ENCODE measurements around the gene IL17B.
"Not testable (repeated sequence)": the region's sequence is repeated elsewhere in the genome, so short reads cannot be mapped to it uniquely, and the experiment has no call there.

IL17B gene

GRCh38 chr5:149399775-149400174 is 20.7 kb upstream of the IL17B start:
- no peak for DNase-seq

GRCh38 chr5:149398747-149399266 is 19.7 kb upstream of the IL17B start:
- DNase-seq, result not testable (repeated sequence)

DNA sequence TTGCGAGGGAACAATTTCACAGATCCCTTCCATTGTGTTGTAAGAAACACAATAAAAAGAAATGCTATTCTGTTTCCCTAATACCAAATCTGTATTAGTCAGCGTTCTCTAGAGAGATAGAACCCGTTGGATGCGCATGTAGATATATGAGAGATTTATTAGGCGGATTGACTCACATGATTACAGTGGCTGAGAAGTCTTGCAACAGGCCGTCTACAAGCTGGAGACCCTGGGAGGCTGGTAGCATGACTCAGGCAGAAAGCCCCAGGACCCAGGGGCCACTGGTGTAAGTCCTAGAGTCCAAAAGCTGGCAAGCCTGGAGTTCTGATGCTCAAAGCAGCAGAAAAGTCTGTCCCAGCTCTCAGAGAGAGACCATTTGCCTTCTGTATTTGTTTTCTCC is 18.4 kb upstream of the IL17B start:
- DNase-seq, result no peak

- not testable (repeated sequence) for DNase-seq
Observed at GRCh38 chr5:149394996-149395395, 15.9 kb upstream of the IL17B start.

GRCh38 chr5:149392718-149393117 is 13.6 kb upstream of the IL17B start:
- DNase-seq, result no peak

DNA sequence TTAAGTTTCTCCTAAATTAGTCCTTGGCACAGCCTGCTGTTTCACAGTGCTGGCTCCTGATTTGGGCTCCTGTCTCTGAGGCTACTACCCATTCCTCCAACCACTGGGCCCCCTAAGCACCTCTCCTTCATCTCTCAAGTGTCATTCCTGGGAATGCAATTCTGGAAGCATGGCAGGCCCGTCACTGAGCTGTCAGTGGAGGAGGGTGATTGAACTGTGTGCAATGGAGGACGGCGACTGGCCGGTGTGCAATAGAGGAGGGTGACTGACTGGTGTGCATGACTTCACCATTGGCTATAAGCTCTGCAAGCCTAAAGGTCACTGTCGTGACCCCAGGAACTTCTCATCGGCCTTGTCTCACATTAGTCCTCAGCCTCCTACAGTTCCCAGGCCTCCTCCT is 12.4 kb upstream of the IL17B start:
- DNase-seq, result no peak

- DNase-seq, result not testable (repeated sequence)
Observed at GRCh38 chr5:149391076-149391475, 12.0 kb upstream of the IL17B start.

DNA sequence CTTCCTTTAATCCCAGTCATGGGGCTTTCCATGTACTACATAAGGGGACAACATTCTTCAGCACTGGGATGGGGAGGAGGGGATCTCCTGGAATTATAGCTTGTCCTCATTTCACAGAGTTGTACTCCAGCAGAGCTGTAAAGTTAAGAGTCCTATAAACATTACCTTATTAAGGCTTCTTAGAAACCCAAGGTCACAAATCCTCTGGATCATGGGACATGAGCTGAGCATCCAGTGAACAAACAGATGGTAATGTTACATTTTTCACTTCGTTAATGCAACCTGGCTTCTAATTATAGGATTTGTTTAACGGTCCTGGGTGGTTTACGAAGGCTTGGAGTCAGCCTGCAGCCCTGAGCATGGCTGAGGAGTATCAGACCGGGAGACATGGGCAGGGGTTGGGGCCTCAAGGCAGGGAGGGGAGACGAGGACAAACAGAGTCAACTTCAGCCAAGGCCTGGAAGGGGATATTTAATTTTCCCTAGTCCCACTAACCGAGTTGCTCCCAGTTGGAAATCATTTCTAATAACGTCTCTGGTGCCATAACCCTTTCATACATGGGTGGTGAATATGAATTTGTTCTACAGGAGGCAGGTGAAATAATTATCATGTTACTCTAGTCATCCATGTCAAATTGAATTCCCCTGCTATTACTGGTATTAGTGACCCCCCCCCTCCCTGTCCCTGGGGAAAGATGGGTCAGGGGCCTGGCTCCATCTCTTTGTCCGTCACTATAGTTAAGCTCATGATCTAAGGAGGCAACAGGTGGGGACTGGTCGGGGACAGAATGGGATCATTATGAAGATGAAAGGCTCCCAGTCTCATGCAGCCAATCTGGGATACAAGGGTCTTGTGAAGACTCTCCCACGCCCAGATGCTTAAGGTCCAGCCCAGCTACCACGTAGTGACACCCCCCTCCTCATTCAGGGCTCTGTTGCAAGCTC is 10.7 kb upstream of the IL17B start:
- DNase-seq, result no peak

DNA sequence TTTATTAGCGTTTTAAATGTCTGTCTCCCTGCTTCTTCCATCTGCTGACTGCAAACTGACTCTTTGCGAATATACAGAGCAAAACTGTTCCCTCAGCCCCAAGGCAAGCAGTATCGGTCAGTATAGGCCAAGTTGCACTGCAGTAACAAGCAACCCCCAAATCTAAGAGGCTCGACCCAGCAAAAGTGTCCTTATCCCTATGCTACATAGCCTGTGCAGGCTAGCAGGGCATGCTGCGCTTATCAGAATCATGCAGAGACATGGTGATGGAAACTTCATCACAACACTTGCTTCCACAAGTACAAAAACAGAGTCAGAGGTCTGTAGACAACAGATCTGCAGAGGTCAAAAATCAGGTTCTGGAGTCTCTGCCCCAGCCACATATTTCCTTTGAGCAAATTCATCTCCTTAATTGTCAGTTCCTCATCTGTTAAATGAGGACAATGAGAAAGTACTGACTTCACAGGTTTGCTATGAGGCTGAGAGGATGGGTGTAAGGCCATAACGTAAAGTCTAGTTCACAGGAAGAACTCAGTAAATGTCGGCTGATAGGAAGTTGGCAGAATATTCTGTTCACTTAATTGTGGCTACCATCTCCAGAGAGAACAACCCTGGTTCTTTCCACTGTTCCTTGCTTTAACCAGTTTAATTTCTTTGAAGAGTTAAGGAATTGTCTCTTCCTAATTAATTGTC is 9.6 kb upstream of the IL17B start:
- DNase-seq, result no peak

DNA sequence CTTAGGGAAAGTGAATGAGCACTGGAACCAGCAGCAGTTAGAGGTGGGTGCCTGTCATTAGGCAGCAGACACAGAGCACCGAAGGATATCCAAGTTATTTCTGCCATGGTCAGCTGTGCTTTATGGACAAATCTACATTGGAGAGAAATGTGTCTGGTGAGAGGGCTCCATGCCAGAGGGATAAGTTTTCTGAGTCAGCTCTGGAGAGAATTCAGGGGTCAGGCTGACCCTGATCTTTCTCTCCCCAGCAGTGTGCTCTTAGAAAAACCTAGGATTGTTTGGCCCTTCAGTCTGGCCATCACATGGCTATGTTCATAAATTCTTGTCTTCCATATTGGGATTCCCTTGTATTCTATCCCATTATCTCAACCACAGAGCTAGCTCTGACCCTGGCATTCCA is 8.9 kb upstream of the IL17B start:
- DNase-seq, result no peak

DNA sequence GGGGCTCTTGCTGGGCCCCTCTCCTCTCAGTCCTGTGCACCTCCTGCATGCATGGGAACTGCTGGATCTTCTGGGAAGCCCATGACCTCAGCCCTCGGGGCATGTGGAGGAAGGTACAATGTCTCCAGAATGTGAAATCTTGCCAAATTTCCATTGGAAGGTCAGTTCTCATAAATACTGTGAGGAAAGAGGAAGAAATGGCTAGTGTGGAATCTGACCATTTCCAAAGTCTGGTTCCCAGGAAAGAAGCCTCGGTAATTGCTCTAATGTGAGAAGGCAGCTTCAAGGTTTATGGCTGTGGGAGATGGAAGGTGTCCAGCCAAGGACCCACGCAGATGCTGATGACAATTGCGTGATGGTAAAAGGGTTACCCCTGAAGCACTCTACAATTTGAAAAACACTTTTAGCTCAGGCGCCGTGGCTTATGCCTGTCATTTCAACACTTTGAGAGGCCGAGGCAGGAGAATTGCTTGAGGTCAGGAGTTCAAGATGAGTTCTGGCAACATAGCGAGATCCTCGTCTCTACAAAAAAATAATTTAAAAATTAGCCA is 8.1 kb upstream of the IL17B start:
- DNase-seq, result no peak

DNA sequence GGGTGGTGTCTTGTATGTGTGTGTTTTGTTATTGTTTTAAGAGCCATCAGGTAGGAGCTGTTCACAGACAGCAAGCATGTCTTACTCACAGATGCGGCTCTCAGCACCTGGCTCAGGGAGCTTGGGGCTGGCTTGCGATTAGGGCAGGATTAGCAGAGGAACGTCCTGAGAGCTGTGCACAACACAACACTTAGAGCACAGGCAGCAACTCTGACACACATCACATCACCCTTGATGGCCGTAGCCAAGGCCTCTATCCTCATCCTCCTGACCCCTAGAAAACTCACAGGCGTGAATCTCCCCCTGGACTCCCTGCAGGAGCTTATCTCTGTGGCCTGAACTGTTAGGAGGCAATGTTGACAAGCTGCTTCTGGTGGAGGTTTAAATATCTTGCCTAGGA is 7.1 kb upstream of the IL17B start:
- DNase-seq, result no peak

GRCh38 chr5:149383399-149383798 is 4.3 kb upstream of the IL17B start:
- DNase-seq, result no peak

- DNase-seq, result no peak
Observed at GRCh38 chr5:149382517-149383220, 3.6 kb upstream of the IL17B start.

GRCh38 chr5:149381986-149382338 is 2.9 kb upstream of the IL17B start:
- DNase-seq, result peak; percentile 60

DNA sequence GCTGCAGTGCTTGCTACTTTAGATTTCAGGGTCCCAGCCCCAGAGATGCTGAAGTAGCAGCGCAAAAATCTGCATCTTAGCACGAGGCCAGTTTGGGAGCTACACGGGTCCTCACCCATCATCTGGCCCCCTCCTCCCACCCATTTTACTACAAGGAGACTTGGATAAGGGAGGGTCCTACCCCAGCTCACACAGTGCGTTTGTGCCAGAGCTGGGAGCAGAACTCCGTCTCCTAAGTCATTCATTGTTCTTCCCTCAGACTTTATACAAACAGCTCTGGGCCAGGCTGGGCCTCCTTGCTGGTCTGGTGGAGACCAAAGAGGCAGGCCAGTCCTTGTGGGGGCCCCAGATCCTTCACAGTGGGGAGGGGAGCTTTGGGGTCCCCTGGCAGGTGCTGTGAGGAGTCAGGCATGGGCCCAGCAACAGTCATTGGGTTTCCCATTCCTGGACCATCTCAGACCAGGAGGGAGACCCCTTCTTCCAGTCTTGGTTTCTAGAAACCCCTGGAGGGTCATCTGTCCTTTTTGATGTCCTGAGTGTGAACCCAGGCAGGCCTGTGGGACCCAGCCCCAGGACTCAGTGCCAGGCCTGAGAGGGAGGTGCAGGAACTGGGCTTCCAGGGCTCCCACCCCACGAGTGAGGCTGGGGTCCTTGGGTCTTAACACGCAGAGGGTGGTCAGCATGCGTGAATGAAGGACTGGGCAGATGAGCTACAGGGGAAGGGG is 2.3 kb upstream of the IL17B start:
- no peak for DNase-seq

- DNase-seq, result no peak
Observed at GRCh38 chr5:149380466-149381121, 1.5 kb upstream of the IL17B start.

GRCh38 chr5:149379818-149380374 is 804 bp upstream of the IL17B start:
- no peak for DNase-seq

DNA sequence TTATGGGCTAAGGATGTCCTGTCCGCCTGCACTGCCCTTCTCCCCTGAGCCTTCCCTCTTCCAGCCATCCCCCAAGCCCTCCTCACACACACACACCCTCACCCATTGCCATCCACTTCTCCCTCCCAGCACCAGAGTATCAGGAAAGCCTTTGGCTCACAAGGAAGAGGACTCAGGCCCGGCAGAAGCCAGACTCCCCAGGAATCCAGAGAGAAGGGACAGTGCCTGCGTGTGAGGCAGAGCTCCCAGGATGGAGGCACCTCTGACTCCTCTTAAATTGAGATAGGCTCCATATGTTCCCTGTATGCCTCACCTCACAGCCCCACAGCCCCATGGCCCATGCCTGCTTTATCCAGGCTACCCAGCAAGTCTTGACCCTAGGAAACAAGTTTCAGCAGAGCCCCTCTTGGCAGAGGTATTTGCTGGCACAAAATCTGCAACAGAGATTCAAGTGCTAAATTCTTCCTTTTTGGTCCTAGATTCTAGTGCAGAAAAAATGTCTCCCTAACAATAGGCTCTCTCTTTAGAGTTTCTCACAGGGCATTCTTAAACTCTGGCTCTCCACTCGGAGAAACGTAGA is 761 bp downstream of the IL17B start:
- no peak for DNase-seq

GRCh38 chr5:149376711-149377447 is 2.2 kb downstream of the IL17B start:
- DNase-seq, result no peak

Data from CD4-positive, alpha-beta T cell treated with Interleukin-15 for 1 hour (primary cell).